Prostate gland (tissue), 2 donors: ENCODE results near the gene CHPF. TPM values are rescaled to one million over a fixed set of nuclear protein-coding genes. Genes with fewer than 3 reads are reported as not detected.
A peak's percentile ranks its signal among the peaks of the same experiment; 100 is the strongest.

Experiments used
- DNase-seq: peaks from one replicate; pipeline ENCODE4 v3.0.0-alpha.2; 2019; ENCODE audit warnings: low spot score
- H3K27ac ChIP-seq, 2 donors: fragments of 200-600 bp; sonication (generic); 2 replicates each; pipeline ENCODE4 v1.5.1; 2017 to 2019
- H3K27me3 ChIP-seq: fragments of 200-600 bp; sonication (generic); replicated peaks from 2 replicates; pipeline ENCODE4 v1.5.1; 2019; ENCODE audit not compliant: insufficient read depth
- H3K36me3 ChIP-seq, 2 donors: fragments of 200-600 bp; sonication (generic); 1 replicate in 1 of 2; 2 replicates in 1 of 2; pipeline versions ENCODE4 v1.5.1 to v1.8.1; 2017 to 2019
- H3K4me1 ChIP-seq: fragments of 200-600 bp; sonication (generic); replicated peaks from 2 replicates; pipeline ENCODE4 v1.5.1; 2019
- H3K4me3 ChIP-seq, 2 donors: fragments of 200-600 bp; sonication (generic); 2 replicates each; pipeline ENCODE4 v1.5.1; 2017 to 2019
- H3K9me3 ChIP-seq: fragments of 200-600 bp; sonication (generic); 2 replicates; pipeline ENCODE4 v1.5.1; 2017
- POLR2A ChIP-seq: fragments of 450-650 bp; IDR thresholded peaks from one replicate; pipeline ENCODE4 v1.6.1; 2016; ENCODE audit warnings: antibody characterized with exemption, mild to moderate bottlenecking
- POLR2AphosphoS5 ChIP-seq: sonication (generic); formaldehyde crosslinking; IDR thresholded peaks from one replicate; pipeline ENCODE4 v1.6.1; 2017; ENCODE audit warnings: antibody characterized with exemption
- WGBS: methylation state at CpG from one replicate; pipeline ENCODE4 v1.1.5; 2018; 5-methylcytosine and 5-hydroxymethylcytosine counted together
- intact Hi-C: fragments of 100-400 bp; cut with DNase I; formaldehyde crosslinking; loops from one replicate; pipeline ENCODE4 v1.14.2; 2022
- total RNA-seq, 2 donors: library from RNA; depleted of rRNA; stranded (reverse); fragments of >200 nt; gene quantifications; one replicate each; pipeline ENCODE4 v1.1.0, GENCODE V29; 2016
- TF ChIP-seq, protein P1 (sequence below), 4 experiments: fragments of 200-600 bp in 2 of 4; fragments of 450-650 bp in 2 of 4; sonication (generic) in 2 of 4; IDR thresholded peaks; 1 replicate in 3 of 4; 2 replicates in 1 of 4; pipeline ENCODE4 v1.5.1; 2016 to 2019; ENCODE audit warnings: antibody characterized with exemption in 4 of 4, mild to moderate bottlenecking in 2 of 4, moderate library complexity in 2 of 4

The CHPF gene
- total RNA-seq, 2 donors from 2014 or later = 150 to 819 TPM

DNA sequence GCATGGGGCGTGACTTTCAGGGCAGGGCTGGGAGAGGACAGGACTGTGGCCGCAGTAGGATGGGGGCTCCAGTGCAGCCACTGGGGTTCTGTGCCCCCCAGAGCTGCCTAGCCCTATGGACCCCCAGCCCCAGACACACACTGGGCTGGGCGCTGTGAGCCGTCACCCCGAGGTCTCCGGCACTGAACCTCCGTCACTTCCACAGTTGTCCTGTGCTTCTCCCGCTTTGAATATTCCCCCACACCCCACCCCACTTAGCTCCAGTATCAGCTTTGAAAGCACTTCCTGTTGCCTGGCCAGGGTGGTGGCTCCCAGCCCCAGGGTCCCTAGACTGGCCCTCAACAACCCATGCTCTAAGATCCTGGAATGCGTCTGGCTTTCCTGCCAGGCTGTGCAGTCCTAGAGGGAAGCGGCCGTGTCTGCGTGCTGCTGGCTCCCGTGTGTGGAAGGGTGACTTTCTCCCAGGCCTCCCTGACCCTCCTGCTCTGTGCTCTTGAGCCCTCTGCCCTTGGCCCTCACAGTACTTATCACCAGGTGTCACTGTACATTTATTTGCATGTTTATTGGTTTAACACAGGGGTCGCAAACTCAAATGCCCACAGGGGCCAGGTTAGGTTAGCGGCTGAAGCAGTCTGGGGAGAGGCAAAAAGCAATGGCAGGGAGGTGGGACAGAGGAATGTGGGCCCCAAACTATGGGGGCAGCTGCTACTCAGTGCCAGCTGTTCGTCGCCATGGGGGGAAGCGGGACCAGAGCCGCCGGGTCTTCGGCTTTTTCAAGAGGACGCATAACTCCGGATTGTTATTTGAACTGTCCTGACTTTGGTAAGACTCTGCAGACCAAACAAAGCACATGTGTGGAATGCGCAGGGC is 17.8 kb upstream of the CHPF start:
- peaks cover 0 to 3% of the 10 kb centered on the region in 2 donors for H3K36me3 ChIP-seq
- H3K27me3 ChIP-seq = no peaks in the 10 kb centered on the region
- WGBS = 84% methylated on average over 24 of the region's 24 CpGs
- intact Hi-C loops = no loop called here
- H3K9me3 ChIP-seq = no peaks in the 10 kb centered on the region
- no peak overlapping the region for H3K4me3 ChIP-seq
- DNase-seq = no peak
- no peak for TF ChIP-seq POLR2AphosphoS5
- TF ChIP-seq POLR2A = no peak
- TF ChIP-seq, protein P1, sequence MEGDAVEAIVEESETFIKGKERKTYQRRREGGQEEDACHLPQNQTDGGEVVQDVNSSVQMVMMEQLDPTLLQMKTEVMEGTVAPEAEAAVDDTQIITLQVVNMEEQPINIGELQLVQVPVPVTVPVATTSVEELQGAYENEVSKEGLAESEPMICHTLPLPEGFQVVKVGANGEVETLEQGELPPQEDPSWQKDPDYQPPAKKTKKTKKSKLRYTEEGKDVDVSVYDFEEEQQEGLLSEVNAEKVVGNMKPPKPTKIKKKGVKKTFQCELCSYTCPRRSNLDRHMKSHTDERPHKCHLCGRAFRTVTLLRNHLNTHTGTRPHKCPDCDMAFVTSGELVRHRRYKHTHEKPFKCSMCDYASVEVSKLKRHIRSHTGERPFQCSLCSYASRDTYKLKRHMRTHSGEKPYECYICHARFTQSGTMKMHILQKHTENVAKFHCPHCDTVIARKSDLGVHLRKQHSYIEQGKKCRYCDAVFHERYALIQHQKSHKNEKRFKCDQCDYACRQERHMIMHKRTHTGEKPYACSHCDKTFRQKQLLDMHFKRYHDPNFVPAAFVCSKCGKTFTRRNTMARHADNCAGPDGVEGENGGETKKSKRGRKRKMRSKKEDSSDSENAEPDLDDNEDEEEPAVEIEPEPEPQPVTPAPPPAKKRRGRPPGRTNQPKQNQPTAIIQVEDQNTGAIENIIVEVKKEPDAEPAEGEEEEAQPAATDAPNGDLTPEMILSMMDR (IDR thresholded peaks at IDR 0.05) = no peak
- no peak overlapping the region for H3K27ac ChIP-seq
- H3K4me1 ChIP-seq = no peaks in the 10 kb centered on the region

DNA sequence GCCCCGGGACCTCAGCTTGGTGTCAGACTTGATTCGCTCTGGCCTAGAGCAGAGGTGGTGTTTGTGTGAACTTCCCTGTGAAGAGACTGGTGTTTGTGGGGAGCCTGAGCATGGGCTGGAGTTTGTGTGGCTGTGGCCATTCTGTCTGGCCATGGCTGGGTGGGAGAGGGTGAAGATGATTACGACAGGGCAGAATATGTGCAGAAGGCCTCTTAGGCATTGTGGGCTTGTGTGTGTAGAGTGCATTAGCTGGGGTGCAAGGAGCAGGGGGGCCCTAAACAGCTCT is 17.2 kb upstream of the CHPF start:
- peaks cover 0 to 3% of the 10 kb centered on the region in 2 donors for H3K36me3 ChIP-seq
- H3K27me3 ChIP-seq = no peaks in the 10 kb centered on the region
- no peaks in the 10 kb centered on the region for H3K4me1 ChIP-seq
- no peaks in the 10 kb centered on the region for H3K9me3 ChIP-seq
- WGBS = 86% methylated on average over 3 of the region's 3 CpGs
- no peak for DNase-seq
- TF ChIP-seq, protein P1 (IDR thresholded peaks at IDR 0.05) = no peak
- TF ChIP-seq POLR2A (no peak), POLR2AphosphoS5 (no peak)
- no peak overlapping the region for H3K27ac ChIP-seq
- intact Hi-C loops = no loop called here
- no peak overlapping the region for H3K4me3 ChIP-seq

DNA sequence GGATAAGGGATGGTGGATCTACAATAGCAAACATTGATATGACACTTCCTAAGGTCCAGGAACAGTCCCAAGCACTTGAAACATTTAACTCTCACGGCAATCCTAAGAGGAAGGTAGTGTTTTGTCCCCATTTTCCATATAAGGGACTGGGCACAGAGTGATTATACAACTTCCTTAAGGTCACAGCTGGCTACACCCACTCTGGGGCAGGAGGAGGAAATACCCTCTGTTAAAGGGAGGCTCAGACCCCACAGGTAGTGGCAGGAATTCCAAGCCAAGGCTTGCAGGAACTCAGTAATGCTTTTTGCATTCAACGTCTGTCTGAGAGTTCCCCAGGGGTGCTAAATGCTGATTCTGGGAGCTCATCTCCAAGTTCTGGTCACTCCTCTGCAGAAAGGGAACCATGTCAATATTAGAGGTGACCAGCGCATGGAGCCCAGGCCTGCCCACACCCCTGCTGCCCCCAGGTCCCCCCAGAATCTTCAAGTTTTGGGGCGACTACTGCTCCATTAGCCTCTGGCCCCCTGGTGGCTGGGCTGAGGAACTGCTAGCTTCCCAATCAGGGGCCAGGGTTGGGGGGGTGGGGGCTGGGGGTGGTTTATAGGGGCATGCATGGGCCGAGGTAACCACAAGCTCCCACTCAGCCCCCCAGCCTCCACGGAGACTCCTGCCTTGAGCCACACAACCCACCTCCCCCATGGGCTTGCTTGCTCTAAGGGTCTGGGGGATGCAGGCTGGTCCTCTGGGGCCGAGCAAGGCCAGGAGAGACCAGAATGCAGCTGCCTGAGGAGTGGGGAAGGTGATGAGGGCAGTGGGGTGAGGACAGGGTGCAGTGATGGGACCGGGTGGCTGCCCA is 16.7 kb upstream of the CHPF start:
- H3K36me3 ChIP-seq = peaks cover 0 to 3% of the 10 kb centered on the region in 2 donors
- 38% methylated on average over 8 of the region's 8 CpGs for WGBS
- H3K4me3 ChIP-seq = no peak overlapping the region
- H3K27me3 ChIP-seq = no peaks in the 10 kb centered on the region
- no peaks in the 10 kb centered on the region for H3K4me1 ChIP-seq
- intact Hi-C loops = no loop called here
- H3K9me3 ChIP-seq = no peaks in the 10 kb centered on the region
- DNase-seq = no peak
- TF ChIP-seq, protein P1 (IDR thresholded peaks at IDR 0.05) = peak in 3 of 4 experiments; percentile 30 to 57 (median 49)
- no peak for TF ChIP-seq POLR2A
- H3K27ac ChIP-seq = no peak overlapping the region

DNA sequence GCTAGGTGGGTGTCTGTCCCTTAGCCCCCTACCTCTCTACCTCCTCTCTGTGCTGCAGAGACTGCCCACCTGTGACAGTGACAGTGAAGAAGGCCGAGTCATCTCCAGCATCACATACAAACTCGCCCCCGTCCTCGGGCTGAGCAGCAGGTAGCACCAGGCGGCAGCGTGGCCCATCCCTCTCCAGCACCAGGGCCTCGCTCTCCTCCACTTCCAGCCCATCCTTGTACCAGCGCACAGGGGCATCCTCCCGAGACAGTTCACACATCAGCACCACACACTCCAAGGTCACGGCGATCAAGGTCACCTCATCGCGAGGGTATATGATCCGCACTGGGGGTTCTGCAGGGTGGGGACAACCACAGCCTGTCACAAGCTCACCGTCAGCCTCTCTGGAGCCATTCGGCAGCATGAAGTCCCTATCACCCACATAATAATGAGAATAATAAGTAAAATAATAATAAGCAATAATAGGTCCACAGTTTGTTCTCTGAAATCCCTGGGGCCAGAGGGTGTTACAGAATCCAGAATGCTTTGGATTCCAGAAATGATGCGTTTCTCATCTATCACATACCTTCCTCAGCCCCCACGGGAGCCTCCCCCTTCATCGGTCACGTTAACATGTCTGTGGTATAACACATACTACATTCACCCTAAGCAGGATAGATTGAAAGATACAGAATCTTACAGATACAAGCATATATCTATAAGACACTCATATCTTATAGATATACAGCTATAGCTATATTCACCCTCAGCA is 15.7 kb upstream of the CHPF start:
- Histone ChIP-seq H3K4me1 (no peaks in the 10 kb centered on the region), H3K27me3 (no peaks in the 10 kb centered on the region), H3K4me3 (no peak overlapping the region), H3K9me3 (no peaks in the 10 kb centered on the region), H3K27ac (no peak overlapping the region), H3K36me3 (peaks cover 0 to 3% of the 10 kb centered on the region in 2 donors)
- intact Hi-C loops = no loop called here
- DNase-seq = no peak
- WGBS = 95% methylated on average over 20 of the region's 20 CpGs
- TF ChIP-seq POLR2AphosphoS5 (no peak), POLR2A (no peak)
- TF ChIP-seq, protein P1 (IDR thresholded peaks at IDR 0.05) = no peak
